ENCODE data around the gene RTP5.
"Not testable (repeated sequence)": the region's sequence is repeated elsewhere in the genome, so short reads cannot be mapped to it uniquely, and the experiment has no call there.

RTP5 gene

GRCh38 chr2:241869087-241869961, at the start of gene RTP5:
RTP5 (plus strand) TSS chr2:241869729; CDS start chr2:241869757, 28 bp downstream.
- no peak for DNase-seq (ENCODE audit: low spot score)

DNA sequence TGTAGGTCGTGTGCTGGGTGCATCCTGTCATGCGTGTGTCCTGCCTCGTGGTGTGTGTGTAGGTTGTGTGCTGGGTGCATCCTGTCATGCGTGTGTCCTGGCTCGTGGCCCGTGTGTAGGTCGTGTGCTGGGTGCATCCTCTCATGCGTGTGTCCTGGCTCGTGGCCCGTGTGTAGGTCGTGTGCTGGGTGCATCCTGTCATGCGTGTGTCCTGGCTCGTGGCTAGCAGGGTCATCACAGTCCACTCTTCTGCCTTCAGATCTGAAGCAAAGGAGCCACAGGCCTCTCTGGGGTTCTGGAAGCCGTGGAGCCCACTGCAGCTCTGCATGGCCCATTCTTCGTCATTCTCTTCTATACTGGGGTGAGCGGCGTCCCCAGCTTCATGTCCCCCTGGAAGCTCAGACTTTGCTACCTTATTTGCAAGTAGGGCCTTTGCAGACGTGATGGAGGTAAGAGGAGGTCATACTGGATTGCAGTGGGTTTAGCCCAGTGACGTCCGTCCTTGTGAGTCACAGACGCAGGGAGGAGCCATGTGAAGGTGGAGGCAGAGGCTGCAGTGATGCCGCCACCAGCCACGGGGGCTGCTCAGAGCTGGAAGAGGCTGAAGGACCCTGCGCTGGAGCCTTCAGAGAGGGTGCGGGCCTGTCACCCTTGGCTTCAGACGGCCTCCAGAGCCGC, 49.4 kb upstream of the RTP5 start:
- not testable (repeated sequence) for DNase-seq (ENCODE audit: low spot score)

GRCh38 chr2:241820625-241821384, 48.7 kb upstream of the RTP5 start:
- DNase-seq (ENCODE audit: low spot score): no peak

DNA sequence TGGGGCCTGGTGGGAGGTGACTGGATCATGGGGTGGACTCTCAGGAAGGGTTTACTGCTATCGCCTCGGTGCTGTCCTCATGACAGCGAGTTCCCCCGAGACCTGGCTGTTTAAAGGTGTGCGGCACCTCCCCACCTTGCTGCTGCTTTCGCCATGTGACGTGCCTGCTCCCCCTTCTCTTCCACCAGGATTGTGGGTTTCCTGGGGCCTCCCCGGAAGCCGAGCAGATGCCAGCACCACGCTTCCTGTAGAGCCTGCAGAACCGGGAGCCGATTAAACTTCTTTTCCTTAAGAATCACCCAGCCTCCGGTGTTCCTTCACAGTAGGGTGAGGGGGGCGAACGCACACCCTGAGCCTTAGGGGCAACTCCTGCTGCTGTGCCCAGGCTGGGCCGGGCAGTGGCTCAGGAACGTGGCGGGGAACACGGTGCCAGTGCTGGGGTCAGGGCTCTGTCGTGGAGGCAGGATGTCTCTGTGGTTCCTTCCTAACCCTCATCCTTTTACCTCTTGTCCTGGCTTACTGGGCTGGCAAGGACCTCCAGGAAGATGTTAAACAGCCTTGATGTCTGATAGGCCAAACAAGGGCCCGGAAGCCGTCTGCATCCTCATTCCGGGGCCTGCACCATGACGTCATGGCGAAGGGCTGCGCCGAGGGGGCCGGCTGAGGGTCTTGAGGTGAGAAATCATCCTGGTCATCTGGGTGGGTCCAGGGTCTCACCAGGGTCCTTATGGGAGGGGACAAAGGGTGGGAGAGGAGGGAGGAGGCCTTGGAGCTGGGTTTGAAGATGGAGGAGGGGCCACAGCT, 47.9 kb upstream of the RTP5 start:
- DNase-seq (ENCODE audit: low spot score): no peak

DNA sequence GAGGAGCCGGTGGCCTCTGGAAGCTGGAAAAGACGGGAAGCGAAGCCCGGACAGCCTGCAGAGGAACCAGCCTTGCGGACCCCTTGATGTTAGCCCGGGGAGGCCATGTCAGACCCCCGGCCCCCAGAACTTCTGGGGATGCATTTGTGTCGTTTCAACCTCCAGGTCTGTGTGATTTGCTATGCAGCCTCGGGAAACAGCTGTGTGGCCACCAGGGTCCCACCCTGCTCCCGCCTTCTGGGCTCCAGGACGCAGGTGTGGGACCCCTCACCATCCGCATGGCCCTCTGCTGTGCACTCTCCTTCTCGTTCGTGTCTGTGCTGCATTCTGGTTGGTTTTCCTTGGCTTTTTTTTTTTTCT, 47.3 kb upstream of the RTP5 start:
- DNase-seq (ENCODE audit: low spot score): no peak

DNA sequence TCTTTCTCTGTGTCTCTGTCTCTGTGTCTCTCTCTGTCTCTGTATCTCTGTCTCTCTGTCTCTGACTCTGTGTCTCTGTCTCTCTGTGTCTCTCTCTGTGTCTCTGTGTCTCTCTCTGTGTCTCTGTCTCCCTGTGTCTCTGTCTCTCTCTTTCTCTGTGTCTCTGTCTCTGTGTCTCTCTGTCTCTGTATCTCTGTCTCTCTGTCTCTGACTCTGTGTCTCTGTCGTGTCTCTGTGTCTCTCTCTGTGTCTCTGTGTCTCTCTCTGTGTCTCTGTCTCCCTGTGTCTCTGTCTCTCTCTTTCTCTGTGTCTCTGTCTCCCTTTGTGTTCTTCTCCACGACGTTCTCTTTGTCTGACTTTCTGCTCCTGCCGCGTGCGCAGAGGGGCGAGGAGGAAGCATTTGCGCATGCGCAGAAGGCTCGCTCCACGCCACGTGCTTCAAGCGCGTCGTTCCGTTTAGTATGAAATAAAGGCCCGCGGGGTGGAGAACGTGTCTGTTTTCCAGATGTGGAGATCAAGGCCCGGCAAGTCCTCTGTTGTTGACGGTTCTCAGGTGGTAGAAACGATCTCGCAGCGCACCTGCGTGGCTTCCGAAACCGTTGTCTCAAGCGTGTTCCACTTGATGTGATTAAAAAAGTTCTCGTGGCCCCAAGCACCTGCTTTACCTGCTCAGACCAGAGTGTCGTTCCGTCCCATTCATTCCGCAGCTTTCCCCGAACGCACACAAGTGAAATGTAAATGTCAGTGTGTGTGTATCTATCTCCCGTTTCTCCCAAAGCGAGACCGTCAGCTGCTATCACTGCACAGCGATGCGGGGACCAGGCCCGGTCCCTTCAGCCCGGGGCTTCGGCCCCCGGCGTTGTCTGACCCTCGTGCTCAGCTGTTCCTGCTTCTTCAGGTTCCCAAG, 45.7 kb upstream of the RTP5 start:
- not testable (repeated sequence) for DNase-seq (ENCODE audit: low spot score)

GRCh38 chr2:241827394-241827793, 42.1 kb upstream of the RTP5 start:
- DNase-seq (ENCODE audit: low spot score): no peak

DNA sequence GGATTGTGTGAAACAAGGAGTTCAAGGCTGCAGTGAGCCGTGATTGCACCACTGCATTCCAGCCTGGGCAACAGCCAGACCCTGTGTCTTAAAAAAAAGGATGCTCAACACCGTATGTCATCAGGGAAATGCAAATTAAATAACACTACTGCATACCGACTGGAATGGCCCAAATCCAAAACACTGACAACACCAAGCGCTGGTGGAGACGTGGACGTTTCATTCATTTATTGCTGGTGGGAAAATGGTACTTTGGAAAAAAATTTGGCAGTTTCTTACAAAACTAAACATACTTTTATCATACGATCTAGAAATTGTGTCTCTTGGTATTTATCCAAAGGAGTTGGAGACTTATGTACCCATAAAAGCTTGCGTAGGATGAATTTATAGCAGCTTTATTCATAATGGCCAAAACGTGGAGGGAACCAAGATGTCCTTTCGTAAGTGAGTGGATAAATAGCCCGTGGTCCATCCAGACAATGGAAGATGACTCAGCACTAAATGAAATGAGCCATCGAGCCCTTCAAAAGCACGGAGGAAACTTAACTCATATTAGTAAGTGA, 36.3 kb upstream of the RTP5 start:
- no peak for DNase-seq (ENCODE audit: low spot score)

DNA sequence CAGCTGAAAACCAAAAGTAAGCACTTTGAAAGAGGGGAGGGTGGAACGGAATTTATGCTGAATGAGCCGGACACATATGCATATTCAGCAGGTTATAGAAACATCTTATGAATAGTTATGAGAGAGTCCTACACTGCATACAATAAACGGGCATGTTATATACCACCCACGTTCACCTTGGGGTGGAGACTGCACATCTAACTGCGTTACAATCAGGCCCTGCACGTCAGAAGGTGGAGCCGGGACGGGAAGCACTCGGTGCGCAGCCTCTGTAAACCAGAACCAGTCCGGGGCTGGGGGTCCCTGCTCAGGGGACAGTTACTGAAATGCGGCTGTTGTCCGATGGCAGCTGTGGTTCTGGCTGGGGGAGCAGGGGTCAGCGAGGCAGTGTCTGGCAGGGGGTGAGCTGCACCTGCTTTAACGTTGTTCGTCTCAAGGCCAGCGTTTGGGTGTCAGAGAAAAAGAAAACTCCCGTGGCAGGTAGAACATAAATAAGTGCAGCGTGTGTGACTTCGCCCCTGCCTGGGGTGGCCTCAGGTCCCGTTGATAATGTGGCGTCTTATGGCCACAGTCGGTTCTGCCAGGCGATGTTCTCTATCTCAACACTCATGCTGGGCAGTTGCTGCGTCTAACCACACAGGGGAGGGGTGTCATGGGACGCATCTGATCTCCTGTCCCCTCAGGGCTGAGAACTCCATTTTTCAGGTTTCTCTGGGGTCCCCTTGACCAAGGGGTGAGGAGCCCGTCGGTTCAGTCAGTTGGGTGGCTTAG, 35.6 kb upstream of the RTP5 start:
- not testable (repeated sequence) for DNase-seq (ENCODE audit: low spot score)

- DNase-seq (ENCODE audit: low spot score): no peak
Measured at GRCh38 chr2:241834527-241835210, 34.9 kb upstream of the RTP5 start.

DNA sequence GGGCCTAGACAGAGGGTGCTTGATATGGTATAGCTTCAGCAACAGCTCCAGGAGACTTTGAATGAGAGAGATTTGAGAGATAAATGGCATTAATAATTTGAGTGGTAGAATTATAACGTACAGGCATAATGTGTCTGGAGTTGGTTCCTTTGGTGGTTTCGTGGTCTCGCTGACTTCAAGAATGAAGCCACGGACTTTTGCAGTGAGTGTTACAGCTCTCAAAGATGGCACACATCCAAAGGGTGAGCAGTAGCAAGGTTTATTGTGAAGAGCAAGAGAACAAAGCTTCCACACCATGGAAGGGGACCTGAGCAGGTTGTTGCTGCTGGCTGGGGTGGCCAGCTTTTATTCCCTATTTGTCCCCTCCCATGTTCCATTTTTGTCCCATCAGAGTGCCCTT, 33.9 kb upstream of the RTP5 start:
- no peak for DNase-seq (ENCODE audit: low spot score)

- no peak for DNase-seq (ENCODE audit: low spot score)
Measured at GRCh38 chr2:241836292-241836691, 33.2 kb upstream of the RTP5 start.

- no peak for DNase-seq (ENCODE audit: low spot score)
Measured at GRCh38 chr2:241837197-241837965, 32.1 kb upstream of the RTP5 start.

- no peak for DNase-seq (ENCODE audit: low spot score)
Measured at GRCh38 chr2:241841181-241842066, 28.1 kb upstream of the RTP5 start.

DNA sequence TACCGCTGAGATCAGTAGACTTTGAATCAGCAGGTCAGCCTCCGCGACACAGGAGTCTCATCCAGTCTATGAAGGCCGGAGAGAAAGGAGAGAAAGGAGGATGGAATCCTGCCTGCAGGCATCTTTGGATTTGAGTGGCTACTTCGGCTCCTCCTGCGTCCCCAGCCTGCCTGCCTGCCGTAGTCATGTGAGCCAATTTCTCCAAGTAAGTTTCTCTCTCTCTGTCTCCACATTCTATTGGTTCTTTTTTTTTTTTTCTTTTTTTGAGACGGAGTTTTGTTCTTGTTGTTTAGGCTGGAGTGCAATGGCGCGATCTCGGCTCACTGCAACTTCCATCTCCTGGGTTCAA, 27.5 kb upstream of the RTP5 start:
- DNase-seq (ENCODE audit: low spot score): no peak

DNA sequence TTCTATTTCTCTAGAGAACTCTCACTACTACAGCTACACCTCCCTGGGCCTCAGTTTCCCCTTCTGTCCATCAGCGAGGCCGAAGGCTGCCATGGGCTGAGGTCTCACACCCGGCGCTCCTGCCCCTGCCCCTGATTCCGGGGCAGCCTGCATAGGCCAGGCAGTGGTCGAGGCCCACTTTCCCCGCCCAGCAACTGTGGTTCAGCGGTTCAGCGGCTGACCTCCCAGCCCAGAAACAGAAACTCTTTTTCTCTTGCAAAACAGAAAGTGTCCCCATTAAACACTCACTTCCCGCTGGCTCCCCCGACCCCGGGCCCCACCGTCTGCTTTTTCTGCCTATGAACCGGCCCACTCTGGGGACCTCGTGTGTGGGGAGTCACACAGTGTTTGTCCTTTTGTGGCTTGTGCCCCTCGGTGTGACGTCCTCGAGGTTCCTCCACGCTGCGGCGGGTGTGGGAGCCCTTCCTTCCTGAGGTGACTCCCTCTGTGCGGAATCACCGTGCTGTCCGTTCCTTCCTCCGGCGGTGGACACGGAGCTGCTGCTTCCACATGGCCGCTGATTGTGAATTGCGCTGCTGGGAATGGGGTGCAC, 26.8 kb upstream of the RTP5 start:
- no peak for DNase-seq (ENCODE audit: low spot score)
